Stimulated activated CD4-positive, alpha-beta T cell treated with anti-CD3 and anti-CD28 coated beads, Interleukin-12 subunit alpha, Interleukin-12 subunit beta, amount 100 ng/mL, for 4 hours (primary cell): ENCODE data around the gene PELI1.
"Not testable (repeated sequence)": the region's sequence is repeated elsewhere in the genome, so short reads cannot be mapped to it uniquely, and the experiment has no call there.

Experiments
- DNase-seq: peaks from one replicate; pipeline ENCODE4 v3.0.0-alpha.2; 2020

Gene PELI1

GRCh38 chr2:64120928-64121327, 23.3 kb downstream of the PELI1 start:
- no peak for DNase-seq

- no peak for DNase-seq
These were observed 24.2 kb downstream of the PELI1 start for GRCh38 chr2:64120008-64120407.

GRCh38 chr2:64119369-64119768, 24.9 kb downstream of the PELI1 start:
- DNase-seq, result no peak

- DNase-seq, result no peak
These were observed 28.2 kb downstream of the PELI1 start for GRCh38 chr2:64115808-64116598.

GRCh38 chr2:64114912-64115277, 29.3 kb downstream of the PELI1 start:
- no peak for DNase-seq

- DNase-seq, result no peak
These were observed 29.9 kb downstream of the PELI1 start for GRCh38 chr2:64114063-64114911.

- no peak for DNase-seq
These were observed 32.2 kb downstream of the PELI1 start for GRCh38 chr2:64112016-64112415.

- DNase-seq, result no peak
These were observed 32.8 kb downstream of the PELI1 start for GRCh38 chr2:64111426-64111825.

- no peak for DNase-seq
These were observed 35.5 kb downstream of the PELI1 start for GRCh38 chr2:64108666-64109241.

- DNase-seq, result no peak
These were observed 37.7 kb downstream of the PELI1 start for GRCh38 chr2:64106481-64106880.

GRCh38 chr2:64105670-64106461, 38.4 kb downstream of the PELI1 start:
- DNase-seq, result no peak

- no peak for DNase-seq
These were observed 39.3 kb downstream of the PELI1 start for GRCh38 chr2:64104933-64105332.

- not testable (repeated sequence) for DNase-seq
These were observed 41.5 kb downstream of the PELI1 start for GRCh38 chr2:64102736-64103135.

- DNase-seq, result no peak
These were observed 43.1 kb downstream of the PELI1 start for GRCh38 chr2:64101141-64101591.

- not testable (repeated sequence) for DNase-seq
These were observed 43.6 kb downstream of the PELI1 start for GRCh38 chr2:64100584-64100983.

GRCh38 chr2:64094663-64095382, 49.4 kb downstream of the PELI1 start:
- DNase-seq, result no peak

GRCh38 chr2:64093341-64093740, 50.9 kb downstream of the PELI1 start:
- DNase-seq, result no peak

- DNase-seq, result no peak
These were observed 51.7 kb downstream of the PELI1 start for GRCh38 chr2:64092502-64092901.

- DNase-seq, result no peak
These were observed 54.0 kb downstream of the PELI1 start for GRCh38 chr2:64090264-64090663.

GRCh38 chr2:64086347-64087082, 57.7 kb downstream of the PELI1 start:
- DNase-seq, result no peak

GRCh38 chr2:64085936-64086335, 58.3 kb downstream of the PELI1 start:
- DNase-seq, result no peak
